GM12878 (cell line): Measurements from ENCODE around the gene ADCY5.

Experiments
- ATF7 ChIP-seq: fragments of 450-650 bp; IDR thresholded peaks from 2 replicates; pipeline ENCODE4 v1.6.1; 2016; ENCODE audit warnings: low read depth, mild to moderate bottlenecking
- ETV6 ChIP-seq, 2 experiments: fragments of 450-650 bp in 1 of 2; IDR thresholded peaks in 1 of 2; conservative IDR thresholded peaks in 1 of 2; 2 replicates each; pipeline ENCODE4 v1.6.1; 2014; ENCODE audit warnings: antibody characterized with exemption in 1 of 2, borderline replicate concordance in 1 of 2, low read depth in 1 of 2, mild to moderate bottlenecking in 1 of 2, moderate library complexity in 1 of 2
- MTA2 ChIP-seq: fragments of 450-650 bp; IDR thresholded peaks from 2 replicates; pipeline ENCODE4 v1.6.1; 2016; ENCODE audit warnings: low read depth, mild to moderate bottlenecking, moderate library complexity
- NR2C1 ChIP-seq: fragments of 450-650 bp; IDR thresholded peaks from 2 replicates; pipeline ENCODE4 v1.6.1; 2017; ENCODE audit warnings: antibody characterized with exemption, mild to moderate bottlenecking, moderate library complexity
- POLR2AphosphoS5 ChIP-seq: IDR thresholded peaks from 2 replicates; pipeline ENCODE4 v1.6.1; 2011; ENCODE audit warnings: mild to moderate bottlenecking, low read length, inconsistent platforms
- REST ChIP-seq: IDR thresholded peaks from 2 replicates; pipeline ENCODE4 v1.6.1; 2012; ENCODE audit warnings: mild to moderate bottlenecking, low read depth, low read length

- TF ChIP-seq ATF7 (no peak), MTA2 (no peak), POLR2AphosphoS5 (no peak), ETV6 (conservative IDR thresholded peaks at IDR 0.05 in 1 of 2, IDR thresholded peaks at IDR 0.05 in 1 of 2; ENCODE audit: borderline replicate concordance in 1 of 2, low read depth in 1 of 2) (no peak), REST (no peak), NR2C1 (no peak)
Observed at GRCh38 chr3:123486460-123486859, 37.6 kb upstream of the ADCY5 start.
